ENCODE results near the gene KDM1A. TPM values are rescaled to one million over a fixed set of nuclear protein-coding genes. Genes with fewer than 3 reads are reported as not detected.
"Not testable (repeated sequence)": the region's sequence is repeated elsewhere in the genome, so short reads cannot be mapped to it uniquely, and the experiment has no call there.

Gene KDM1A
- total and polyA plus RNA-seq, 2 of the 13 experiments (the other 11 are each of a cell fraction or from before 2014, with no cell fraction given), result 81.3 to 173 TPM

GRCh38 chr1:22995774-22996173 lies 23.5 kb upstream of the KDM1A start:
- no peak overlapping the region for H3K27ac ChIP-seq (ENCODE audit: extremely low read length, insufficient read depth, low read length)
- no peak overlapping the region for H3K4me3 ChIP-seq (replicated peaks in 1 of 3; ENCODE audit: insufficient read depth in 1 of 3, low read depth in 2 of 3, low read length in 3 of 3)
- POLR2A ChIA-PET, result no interaction called here
- no peak for FAIRE-seq
- H4K20me1 ChIP-seq (ENCODE audit: insufficient read depth, low read length), result no peaks in the 10 kb centered on the region
- no peaks in the 10 kb centered on the region for H3K4me1 ChIP-seq (ENCODE audit: insufficient read depth, low read length)
- no peak overlapping the region for H3K9ac ChIP-seq (ENCODE audit: insufficient read depth, low read depth, low read length)
- no peak overlapping the region for H2AFZ ChIP-seq (ENCODE audit: low read length)
- no TSS peak for BruUV-seq (replicated peaks)
- DNase-seq (ENCODE audit: low spot score), result no peak
- H3K36me3 ChIP-seq (replicated peaks in 1 of 2; ENCODE audit: control insufficient read depth in 1 of 2, insufficient read depth in 2 of 2, low read length in 2 of 2), result no peaks in the 10 kb centered on the region
- CTCF ChIA-PET (ENCODE audit: low intra/inter-chr PET ratio, low total read pairs), result no interaction called here
- H3K27me3 ChIP-seq (ENCODE audit: control insufficient read depth in 1 of 2, insufficient read depth in 2 of 2, low read length in 2 of 2), result peaks cover 0 to 4% of the 10 kb centered on the region in 2 experiments; a peak in 1 of 5 replicates
- peaks cover 9% of the 10 kb centered on the region for H3K9me3 ChIP-seq (ENCODE audit: low read length)
- no peak overlapping the region for H3K4me2 ChIP-seq (ENCODE audit: low read depth, low read length)
- TF ChIP-seq RBAK (CRISPR knock-in tag; IDR thresholded peaks at IDR 0.05) (no peak), FOXJ3 (CRISPR knock-in tag; IDR thresholded peaks at IDR 0.05; ENCODE audit: borderline replicate concordance) (no peak), ZNF580 (CRISPR knock-in tag; IDR thresholded peaks at IDR 0.05; ENCODE audit: borderline replicate concordance, low read depth) (no peak), SMARCE1 (IDR thresholded peaks at IDR 0.05; ENCODE audit: borderline replicate concordance) (no peak), ZNF407 (CRISPR knock-in tag; IDR thresholded peaks at IDR 0.05; ENCODE audit: not compliant biosample characterization) (no peak), ZNF569 (CRISPR knock-in tag; IDR thresholded peaks at IDR 0.05; ENCODE audit: borderline replicate concordance) (no peak), ZNF230 (CRISPR knock-in tag; IDR thresholded peaks at IDR 0.05) (no peak)
- TF ChIP-seq, protein P1, sequence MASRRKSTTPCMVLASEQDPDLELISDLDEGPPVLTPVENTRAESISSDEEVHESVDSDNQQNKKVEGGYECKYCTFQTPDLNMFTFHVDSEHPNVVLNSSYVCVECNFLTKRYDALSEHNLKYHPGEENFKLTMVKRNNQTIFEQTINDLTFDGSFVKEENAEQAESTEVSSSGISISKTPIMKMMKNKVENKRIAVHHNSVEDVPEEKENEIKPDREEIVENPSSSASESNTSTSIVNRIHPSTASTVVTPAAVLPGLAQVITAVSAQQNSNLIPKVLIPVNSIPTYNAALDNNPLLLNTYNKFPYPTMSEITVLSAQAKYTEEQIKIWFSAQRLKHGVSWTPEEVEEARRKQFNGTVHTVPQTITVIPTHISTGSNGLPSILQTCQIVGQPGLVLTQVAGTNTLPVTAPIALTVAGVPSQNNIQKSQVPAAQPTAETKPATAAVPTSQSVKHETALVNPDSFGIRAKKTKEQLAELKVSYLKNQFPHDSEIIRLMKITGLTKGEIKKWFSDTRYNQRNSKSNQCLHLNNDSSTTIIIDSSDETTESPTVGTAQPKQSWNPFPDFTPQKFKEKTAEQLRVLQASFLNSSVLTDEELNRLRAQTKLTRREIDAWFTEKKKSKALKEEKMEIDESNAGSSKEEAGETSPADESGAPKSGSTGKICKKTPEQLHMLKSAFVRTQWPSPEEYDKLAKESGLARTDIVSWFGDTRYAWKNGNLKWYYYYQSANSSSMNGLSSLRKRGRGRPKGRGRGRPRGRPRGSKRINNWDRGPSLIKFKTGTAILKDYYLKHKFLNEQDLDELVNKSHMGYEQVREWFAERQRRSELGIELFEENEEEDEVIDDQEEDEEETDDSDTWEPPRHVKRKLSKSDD (CRISPR knock-in tag; IDR thresholded peaks at IDR 0.05; ENCODE audit: low read depth), result no peak
- no peaks in the 10 kb centered on the region for H3K79me2 ChIP-seq (ENCODE audit: insufficient read depth, low read length)
- ATAC-seq, result no peak
- intact Hi-C loops (cut with micrococcal nuclease; ENCODE audit: unreplicated experiment), result no loop called here
- in situ Hi-C loops (cut with HindIII; ENCODE audit: extremely low pct_ligation_motif_present, low pct_unique_long_range_greater_than_20kb), result no loop called here

DNA sequence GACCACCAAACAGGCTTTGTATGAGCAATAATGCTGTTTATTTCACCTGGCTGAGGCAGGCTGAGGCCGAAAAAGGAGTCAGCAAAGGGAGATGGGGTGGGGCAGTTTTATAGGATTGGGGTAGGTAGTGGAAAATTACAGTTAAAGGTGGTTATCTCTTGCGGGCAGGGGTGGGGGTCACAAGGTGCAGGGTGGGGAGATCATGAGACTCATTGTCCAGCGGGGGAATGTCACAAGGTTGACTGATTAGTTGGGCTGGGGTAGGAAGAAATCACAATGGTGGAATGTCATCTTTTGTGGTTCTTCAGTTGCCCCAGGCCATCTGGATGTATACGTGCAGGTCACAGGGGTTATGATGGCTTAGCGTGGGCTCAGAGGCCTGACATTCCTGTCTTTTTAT lies 21.7 kb upstream of the KDM1A start:
- BruUV-seq (replicated peaks); H3K4me2 ChIP-seq (ENCODE audit: low read depth, low read length); H3K36me3 ChIP-seq (replicated peaks in 1 of 2; ENCODE audit: control insufficient read depth in 1 of 2, insufficient read depth in 2 of 2, low read length in 2 of 2); H3K27ac ChIP-seq (ENCODE audit: extremely low read length, insufficient read depth, low read length); POLR2A ChIA-PET; CTCF ChIA-PET (ENCODE audit: low intra/inter-chr PET ratio, low total read pairs); H4K20me1 ChIP-seq (ENCODE audit: insufficient read depth, low read length); H3K27me3 ChIP-seq (ENCODE audit: control insufficient read depth in 1 of 2, insufficient read depth in 2 of 2, low read length in 2 of 2); intact Hi-C loops (cut with micrococcal nuclease; ENCODE audit: unreplicated experiment); H3K4me3 ChIP-seq (replicated peaks in 1 of 3; ENCODE audit: insufficient read depth in 1 of 3, low read depth in 2 of 3, low read length in 3 of 3); DNase-seq (ENCODE audit: low spot score); H3K79me2 ChIP-seq (ENCODE audit: insufficient read depth, low read length); in situ Hi-C loops (cut with HindIII; ENCODE audit: extremely low pct_ligation_motif_present, low pct_unique_long_range_greater_than_20kb); H3K9ac ChIP-seq (ENCODE audit: insufficient read depth, low read depth, low read length); FAIRE-seq; H3K4me1 ChIP-seq (ENCODE audit: insufficient read depth, low read length); H3K9me3 ChIP-seq (ENCODE audit: low read length); H2AFZ ChIP-seq (ENCODE audit: low read length); ATAC-seq: not testable (repeated sequence)
- 17% methylated on average over 5 of the region's 5 CpGs for WGBS (ENCODE audit: low lambda C conversion rate)

Measured in HepG2 (cell line).